Cardiac muscle cell (in vitro differentiated cells and primary cell): ENCODE measurements around the gene FGF14. TPM values are rescaled to one million over a fixed set of nuclear protein-coding genes. Genes with fewer than 3 reads are reported as not detected.

Source experiments
- DNase-seq, 2 donors: peaks; one replicate each; pipeline versions ENCODE4 v3.0.0 to v3.0.0-alpha.2; 2010 to 2017; ENCODE audit warnings: low read depth in 1 of 2, low spot score in 1 of 2
- H3K27ac ChIP-seq: fragments of 200-600 bp; sonication (generic); 2 replicates; pipeline ENCODE4 v1.5.1; 2016
- H3K27me3 ChIP-seq: fragments of 200-600 bp; sonication (generic); 2 replicates; pipeline ENCODE4 v1.6.0; 2016; ENCODE audit warnings: control low read depth
- H3K36me3 ChIP-seq: fragments of 200-600 bp; sonication (generic); 2 replicates; pipeline ENCODE4 v1.5.1; 2016; ENCODE audit warnings: control low read depth
- H3K4me1 ChIP-seq: fragments of 200-600 bp; sonication (generic); 2 replicates; pipeline ENCODE4 v1.8.1; 2017; ENCODE audit warnings: low read depth, mild to moderate bottlenecking, mixed run types
- H3K4me3 ChIP-seq: fragments of 200-600 bp; sonication (generic); 2 replicates; pipeline ENCODE4 v1.5.1; 2016; ENCODE audit warnings: mild to moderate bottlenecking
- H3K9me3 ChIP-seq: fragments of 200-600 bp; sonication (generic); 2 replicates; pipeline ENCODE4 v1.5.1; 2017; ENCODE audit warnings: low read depth, mild to moderate bottlenecking, control low read depth
- CTCF ChIP-seq: IDR thresholded peaks from 2 replicates; pipeline ENCODE4 v1.5.1; 2012; ENCODE audit warnings: low read depth, mild to moderate bottlenecking, low read length
- polyA plus RNA-seq: library from polyadenylated mRNA; unstranded; fragments of >200 nt; fragmentation: Nextera tagmentation; extraction: Ambion mirVana; gene quantifications from 2 replicates; pipeline ENCODE4 v1.2.1, GENCODE V29; 2016
- total RNA-seq: library from RNA; depleted of rRNA; stranded (reverse); fragments of >200 nt; gene quantifications from 2 replicates; pipeline ENCODE4 v1.2.3, GENCODE V29; 2016

Gene FGF14
- total and polyA plus RNA-seq, 2 experiments from 2014 or later = not detected

- DNase-seq = no peak
- H3K4me3 ChIP-seq = no peak overlapping the region
- H3K4me1 ChIP-seq = no peaks in the 10 kb centered on the region
- TF ChIP-seq CTCF = no peak
- H3K9me3 ChIP-seq = no peaks in the 10 kb centered on the region
- no peak overlapping the region for H3K27ac ChIP-seq
- H3K27me3 ChIP-seq = no peaks in the 10 kb centered on the region
- H3K36me3 ChIP-seq = no peaks in the 10 kb centered on the region
Observed at GRCh38 chr13:102182170-102182569, 219.7 kb downstream of the FGF14 start.

DNA sequence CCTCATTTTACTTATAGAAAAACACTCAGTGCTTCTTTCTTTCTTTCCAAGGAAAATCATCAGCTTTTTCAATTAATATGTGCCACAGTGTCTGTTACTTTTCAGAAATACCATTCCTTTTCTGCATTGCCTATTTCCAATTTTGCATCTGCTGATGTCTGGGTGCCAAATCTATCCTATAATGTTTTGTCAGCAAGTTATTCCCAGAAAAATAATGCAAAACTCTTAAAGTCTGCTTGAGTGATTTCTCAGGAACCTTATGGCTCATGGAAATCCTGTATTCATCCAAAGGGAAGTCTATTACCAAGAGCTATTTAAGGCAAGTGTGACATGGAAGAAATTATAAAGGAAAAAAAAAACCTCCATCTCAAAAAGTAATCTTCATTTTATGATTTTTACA lies 224.4 kb downstream of the FGF14 start:
- Histone ChIP-seq H3K27me3 (no peaks in the 10 kb centered on the region), H3K4me3 (no peak overlapping the region), H3K4me1 (no peaks in the 10 kb centered on the region), H3K27ac (no peak overlapping the region), H3K9me3 (no peaks in the 10 kb centered on the region), H3K36me3 (no peaks in the 10 kb centered on the region)
- TF ChIP-seq CTCF = no peak
- no peak for DNase-seq

- Histone ChIP-seq H3K4me3 (no peak overlapping the region), H3K36me3 (no peaks in the 10 kb centered on the region), H3K4me1 (no peaks in the 10 kb centered on the region), H3K9me3 (no peaks in the 10 kb centered on the region), H3K27me3 (no peaks in the 10 kb centered on the region), H3K27ac (no peak overlapping the region)
- TF ChIP-seq CTCF = no peak
- DNase-seq = no peak
Observed at GRCh38 chr13:102176846-102177245, 225.0 kb downstream of the FGF14 start.

- DNase-seq = no peak
- Histone ChIP-seq H3K27me3 (no peaks in the 10 kb centered on the region), H3K4me3 (no peak overlapping the region), H3K36me3 (no peaks in the 10 kb centered on the region), H3K9me3 (no peaks in the 10 kb centered on the region), H3K27ac (no peak overlapping the region), H3K4me1 (no peaks in the 10 kb centered on the region)
- TF ChIP-seq CTCF = no peak
Observed at GRCh38 chr13:102172406-102172805, 229.4 kb downstream of the FGF14 start.

DNA sequence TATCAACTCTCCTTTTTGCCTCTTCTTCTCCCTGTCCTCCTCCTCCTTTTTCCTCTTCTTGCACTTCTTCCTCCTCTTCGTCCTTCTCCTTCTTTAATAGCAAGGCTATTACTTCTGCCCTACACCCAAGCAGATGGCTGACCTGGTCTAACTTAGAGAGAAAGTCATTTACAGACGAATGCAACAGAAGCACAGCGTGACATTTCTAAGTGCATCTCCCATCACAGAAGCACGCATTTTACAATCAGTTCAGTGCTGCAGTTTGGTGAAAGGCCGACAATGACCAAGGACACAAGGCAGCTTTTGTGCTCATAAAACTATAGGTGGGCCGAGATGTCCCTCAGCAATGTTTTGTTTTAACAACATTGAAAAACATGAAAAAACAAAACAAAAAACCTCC lies 231.5 kb downstream of the FGF14 start:
- DNase-seq = no peak
- H3K9me3 ChIP-seq = no peaks in the 10 kb centered on the region
- H3K4me1 ChIP-seq = no peaks in the 10 kb centered on the region
- no peaks in the 10 kb centered on the region for H3K36me3 ChIP-seq
- no peak for TF ChIP-seq CTCF
- no peak overlapping the region for H3K27ac ChIP-seq
- H3K27me3 ChIP-seq = no peaks in the 10 kb centered on the region
- H3K4me3 ChIP-seq = no peak overlapping the region

DNA sequence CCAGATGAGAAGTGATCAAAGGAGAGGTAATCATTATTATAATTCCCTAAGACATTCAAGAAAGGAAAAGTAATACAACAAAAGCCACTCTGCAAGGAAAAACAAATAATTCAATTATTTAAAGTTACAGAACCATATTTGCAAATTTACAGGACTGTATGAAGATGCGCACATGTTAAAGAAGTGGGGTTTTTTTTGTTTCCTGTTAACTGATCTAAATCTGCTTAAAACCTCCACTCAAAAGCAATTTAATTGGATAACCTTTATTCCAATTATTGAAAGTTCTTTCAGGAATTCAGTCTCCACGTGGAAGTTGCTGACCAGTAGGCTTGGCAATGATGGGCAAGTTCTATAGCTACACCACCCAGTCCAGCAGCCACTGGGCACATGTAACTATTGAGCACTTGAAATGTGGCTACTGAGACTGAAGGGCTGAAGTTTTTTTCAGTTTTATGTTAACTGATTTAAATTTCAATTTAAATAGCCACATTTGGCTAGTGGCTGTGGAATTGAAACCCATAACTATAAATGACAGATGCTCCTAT lies 232.3 kb downstream of the FGF14 start:
- no peak for TF ChIP-seq CTCF
- no peak for DNase-seq
- no peaks in the 10 kb centered on the region for H3K4me1 ChIP-seq
- H3K27ac ChIP-seq = no peak overlapping the region
- H3K36me3 ChIP-seq = no peaks in the 10 kb centered on the region
- no peak overlapping the region for H3K4me3 ChIP-seq
- H3K27me3 ChIP-seq = no peaks in the 10 kb centered on the region
- no peaks in the 10 kb centered on the region for H3K9me3 ChIP-seq
